Activated effector memory CD4-positive, alpha-beta T cell treated with anti-CD3 and anti-CD28 coated beads, Interleukin-2, amount 50 U/mL, for 16 hours (primary cell): ENCODE data around the gene TRAF2.

Source experiments
- DNase-seq: peaks from one replicate; pipeline ENCODE4 v3.0.0-alpha.2; 2020

The TRAF2 gene

GRCh38 chr9:136964171-136964689 lies 77.9 kb downstream of the TRAF2 start:
- DNase-seq = no peak

DNA sequence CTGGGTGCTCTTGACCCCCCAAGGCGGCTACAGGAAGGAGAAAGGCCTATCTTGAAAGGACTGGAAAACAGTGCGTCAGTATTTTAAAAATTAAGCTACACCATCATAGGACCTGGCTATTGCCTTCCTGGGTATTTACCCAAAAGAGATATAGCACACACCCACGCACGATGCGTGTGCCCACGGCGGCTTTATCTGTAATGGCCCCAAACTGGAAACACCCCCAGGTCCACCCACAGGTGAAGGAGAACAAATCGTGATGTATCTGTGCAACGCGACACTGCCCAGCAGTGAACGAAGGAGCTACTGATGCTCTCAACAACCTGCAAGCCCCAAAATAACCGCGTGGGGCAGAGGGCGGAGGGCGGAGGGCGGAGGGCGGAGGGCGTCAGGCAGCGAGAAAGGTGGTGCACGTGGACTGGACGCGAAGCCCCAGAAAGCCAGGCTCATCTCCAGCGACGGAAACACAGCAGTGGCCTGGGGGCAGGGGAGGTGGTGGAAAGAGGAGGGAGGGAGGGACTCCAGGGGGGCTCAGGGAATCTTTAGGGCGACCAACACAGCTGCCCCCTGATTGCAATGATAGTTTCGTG lies 78.6 kb downstream of the TRAF2 start:
- DNase-seq = no peak

- DNase-seq = peak; percentile 74
These were observed 79.6 kb downstream of the TRAF2 start for GRCh38 chr9:136965771-136966484.

GRCh38 chr9:136968333-136969127 lies 82.2 kb downstream of the TRAF2 start:
- DNase-seq = no peak

- DNase-seq = no peak
These were observed 82.8 kb downstream of the TRAF2 start for GRCh38 chr9:136969150-136969549.

DNA sequence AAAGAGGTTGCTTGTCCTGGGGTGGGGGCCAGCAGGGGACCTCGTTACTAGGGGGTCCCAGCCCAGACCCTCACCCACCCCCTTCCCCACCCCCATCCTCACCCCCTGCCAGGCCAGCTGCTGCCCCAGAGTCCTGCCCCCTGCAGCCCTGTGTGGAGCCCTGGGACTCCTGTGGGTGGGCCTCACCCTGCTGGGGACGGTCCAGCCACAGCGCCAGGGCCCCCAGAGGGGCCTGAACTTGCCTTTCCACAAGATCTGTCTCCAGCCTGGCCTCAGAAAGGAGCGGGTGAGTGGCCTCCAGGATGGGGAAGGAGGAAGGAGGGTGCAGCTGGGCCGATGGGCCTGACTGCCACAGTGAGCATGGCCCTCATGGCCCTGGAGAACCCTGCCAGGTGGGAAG lies 83.5 kb downstream of the TRAF2 start:
- no peak for DNase-seq

GRCh38 chr9:136970361-136970760 lies 84.0 kb downstream of the TRAF2 start:
- DNase-seq = no peak

- DNase-seq = no peak
These were observed 85.4 kb downstream of the TRAF2 start for GRCh38 chr9:136971746-136972145.

DNA sequence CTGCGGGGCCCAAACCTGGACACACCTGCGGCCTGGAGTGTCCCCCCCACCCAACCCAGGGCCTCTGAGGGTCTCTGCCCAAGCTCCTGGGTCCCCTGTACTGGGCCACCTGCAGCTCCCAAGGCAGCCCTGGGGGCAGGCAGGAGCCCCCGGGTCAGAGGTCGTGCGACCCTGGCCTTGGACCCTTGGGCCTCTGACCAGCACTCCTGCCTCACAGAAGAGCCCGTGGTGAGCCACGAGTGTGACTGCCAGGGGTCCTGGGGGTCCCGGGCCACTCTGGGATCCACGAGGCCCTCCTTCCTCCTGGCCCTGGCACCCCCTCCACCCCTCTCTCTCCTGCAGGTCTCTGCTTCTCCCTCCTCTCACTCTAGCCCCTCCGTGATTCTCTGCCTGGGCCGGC lies 86.0 kb downstream of the TRAF2 start:
- DNase-seq = no peak

GRCh38 chr9:136972743-136973142 lies 86.4 kb downstream of the TRAF2 start:
- DNase-seq = no peak

DNA sequence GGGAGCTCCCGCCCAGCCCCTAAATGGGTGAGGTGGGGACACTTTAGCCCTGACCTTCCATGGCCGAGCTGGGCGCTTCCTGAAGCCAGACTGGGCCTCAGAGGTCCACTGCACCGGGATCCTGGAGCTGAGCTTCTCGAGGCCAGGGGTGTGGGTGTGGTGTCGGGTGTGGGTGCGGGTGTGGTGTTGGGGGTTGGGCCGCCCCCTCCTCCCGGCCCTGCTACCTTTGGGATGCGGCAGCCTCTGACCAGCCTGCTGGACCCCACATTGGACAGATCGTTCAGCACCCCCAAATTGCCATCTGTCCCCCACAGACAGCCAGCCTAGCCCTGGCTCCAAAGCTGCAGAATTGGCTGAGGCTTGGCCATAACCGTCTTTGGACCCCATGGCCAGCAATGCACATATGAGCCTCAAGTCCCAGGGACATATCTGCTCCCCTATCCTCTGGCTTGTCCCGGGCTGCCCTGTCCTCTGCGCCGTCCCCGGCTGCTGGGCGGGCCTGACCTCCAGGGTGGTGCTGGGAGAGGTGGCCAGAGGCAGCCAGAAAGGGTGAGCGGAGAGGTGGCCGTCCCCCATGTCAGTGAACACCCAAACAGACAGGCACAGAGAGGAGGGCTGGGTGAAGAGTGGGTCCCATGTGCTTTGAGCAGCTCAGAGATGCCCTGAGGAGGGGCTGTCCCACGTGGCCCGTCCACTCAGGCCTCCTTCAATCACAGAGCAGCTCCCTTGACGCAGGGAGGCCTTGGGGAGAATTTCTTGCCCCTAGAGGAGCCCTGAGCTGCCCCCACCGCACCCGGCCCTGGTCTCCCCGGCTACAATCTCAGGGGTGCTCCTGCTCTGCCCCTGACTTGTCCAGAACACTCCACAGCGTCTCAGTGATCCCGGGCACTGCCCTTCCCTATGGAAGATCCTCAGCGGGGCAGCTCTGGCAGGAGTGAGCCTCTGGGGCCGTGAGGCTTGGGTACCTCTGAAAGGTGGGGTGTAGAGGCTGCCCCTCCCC lies 87.6 kb downstream of the TRAF2 start:
- DNase-seq = no peak

- DNase-seq = no peak
These were observed 88.7 kb downstream of the TRAF2 start for GRCh38 chr9:136974817-136975535.

- DNase-seq = peak; percentile 74
These were observed 89.3 kb downstream of the TRAF2 start for GRCh38 chr9:136975644-136976043.
